H1 (cell line): ENCODE data around the gene ARHGEF11. TPM values are rescaled to one million over a fixed set of nuclear protein-coding genes. Genes with fewer than 3 reads are reported as not detected.

Experiments used
- CTCF ChIA-PET: fragments of 300-600 bp; sonication (Branson Sonifier 250); formaldehyde crosslinking; loops from one replicate; lab custom pipeline; 2021; ENCODE audit not compliant: partially characterized antibody; lab: Charles Lee
- POLR2A ChIA-PET: fragments of 300-600 bp; sonication (Branson Sonifier 250); formaldehyde crosslinking; loops from one replicate; lab custom pipeline; 2021; ENCODE audit warnings: inconsistent platforms; ENCODE audit not compliant: partially characterized antibody; lab: Charles Lee
- DNase-seq, 2 experiments: peaks; one replicate each; pipeline versions ENCODE4 v3.0.0 to v3.0.0-alpha.2; 2010 to 2022; ENCODE audit warnings: low spot score in 2 of 2, low read depth in 1 of 2, mixed read lengths in 1 of 2
- FAIRE-seq: peaks from 2 replicates; lab custom pipeline; 2011; peaks lifted over from hg19 to GRCh38; lab: Jason Lieb, UNC
- H2AFZ ChIP-seq: 2 replicates; pipeline ENCODE4 v1.8.1; 2012; ENCODE audit warnings: low read length, inconsistent platforms
- H2AK5ac ChIP-seq: 2 replicates; pipeline ENCODE4 v1.6.1; 2013; ENCODE audit warnings: low read depth, low read length
- H2BK120ac ChIP-seq: replicated peaks from 2 replicates; pipeline ENCODE3; 2013; ENCODE audit warnings: low read depth, low read length, inconsistent platforms
- H2BK12ac ChIP-seq: 2 replicates; pipeline ENCODE4 v1.6.1; 2013; ENCODE audit warnings: low read depth, low read length
- H2BK15ac ChIP-seq: 2 replicates; pipeline ENCODE4 v1.6.1; 2013; ENCODE audit warnings: low read length
- H2BK20ac ChIP-seq: 2 replicates; pipeline ENCODE4 v1.6.1; 2013; ENCODE audit warnings: low read length
- H2BK5ac ChIP-seq: 2 replicates; pipeline ENCODE4 v1.6.1; 2013; ENCODE audit warnings: low read depth, low read length
- H3K14ac ChIP-seq: 2 replicates; pipeline ENCODE4 v1.6.1; 2013; ENCODE audit warnings: inconsistent platforms; ENCODE audit not compliant: insufficient read length
- H3K18ac ChIP-seq: 2 replicates; pipeline ENCODE4 v1.6.1; 2013; ENCODE audit warnings: low read length; ENCODE audit errors: extremely low read depth
- H3K23ac ChIP-seq: 2 replicates; pipeline ENCODE4 v1.6.1; 2013; ENCODE audit warnings: inconsistent platforms; ENCODE audit not compliant: insufficient read length
- H3K23me2 ChIP-seq: 2 replicates; pipeline ENCODE4 v1.6.1; 2013; ENCODE audit warnings: low read depth, low read length
- H3K27ac ChIP-seq: 2 replicates; pipeline ENCODE4 v1.6.1; 2011; ENCODE audit warnings: low read depth, low read length, inconsistent platforms
- H3K27me3 ChIP-seq, 4 experiments: replicated peaks in 1 of 4; 1 replicate in 1 of 4; 2 replicates in 3 of 4; pipeline versions ENCODE4 v1.6.1 to v1.8.1; 2011 to 2013; ENCODE audit warnings: low read length in 3 of 4, mild to moderate bottlenecking in 3 of 4, inconsistent platforms in 2 of 4, mixed read lengths in 2 of 4, moderate library complexity in 1 of 4; ENCODE audit not compliant: control insufficient read depth in 3 of 4, insufficient read depth in 3 of 4; ENCODE audit errors: extremely low read depth in 1 of 4
- H3K36me3 ChIP-seq, 4 experiments: 2 replicates each; pipeline versions ENCODE4 v1.6.1 to v1.8.1; 2011 to 2013; ENCODE audit warnings: mild to moderate bottlenecking in 4 of 4, low read length in 3 of 4, moderate library complexity in 2 of 4, control low read depth in 1 of 4, inconsistent platforms in 1 of 4; ENCODE audit not compliant: insufficient read depth in 4 of 4, control insufficient read depth in 2 of 4
- H3K4ac ChIP-seq: replicated peaks from 2 replicates; pipeline ENCODE3; 2013; ENCODE audit warnings: low read length, low read depth, mixed read lengths, inconsistent platforms; ENCODE audit not compliant: insufficient read length
- H3K4me1 ChIP-seq, 4 experiments: replicated peaks in 1 of 4; 1 replicate in 1 of 4; 2 replicates in 3 of 4; pipeline versions ENCODE4 v1.6.1 to v1.8.1; 2011 to 2013; ENCODE audit warnings: low read length in 3 of 4, inconsistent platforms in 2 of 4, mixed read lengths in 1 of 4; ENCODE audit not compliant: insufficient read depth in 4 of 4, control insufficient read depth in 3 of 4
- H3K4me2 ChIP-seq, 2 experiments: 2 replicates each; pipeline versions ENCODE4 v1.6.1 to v1.8.1; 2011 to 2013; ENCODE audit warnings: low read depth in 2 of 2, low read length in 2 of 2, control low read depth in 1 of 2, inconsistent platforms in 1 of 2, mild to moderate bottlenecking in 1 of 2; ENCODE audit not compliant: insufficient read depth in 1 of 2
- H3K4me3 ChIP-seq, 4 experiments: fragments of 200-600, 300-600 bp in 1 of 4; sonication (generic), shearing (Covaris generic), sonication (Bioruptor Twin) in 1 of 4; 2 replicates each; pipeline versions ENCODE4 v1.5.1 to v1.8.1; 2011 to 2016; ENCODE audit warnings: low read length in 4 of 4, low read depth in 3 of 4, control low read depth in 2 of 4, inconsistent platforms in 2 of 4, mild to moderate bottlenecking in 2 of 4, mixed read lengths in 1 of 4, moderate library complexity in 1 of 4; ENCODE audit not compliant: insufficient read depth in 2 of 4; ENCODE audit errors: extremely low read depth in 1 of 4
- H3K56ac ChIP-seq: replicated peaks from 2 replicates; pipeline ENCODE3; 2013; ENCODE audit warnings: low read depth, mild to moderate bottlenecking, mixed read lengths, low read length, inconsistent platforms; ENCODE audit not compliant: insufficient read length
- H3K79me1 ChIP-seq: 2 replicates; pipeline ENCODE4 v1.6.1; 2013; ENCODE audit warnings: low read depth, low read length, control low read depth
- H3K79me2 ChIP-seq, 2 experiments: 2 replicates each; pipeline versions ENCODE4 v1.6.1 to v1.8.1; 2012 to 2013; ENCODE audit warnings: low read length in 2 of 2, mild to moderate bottlenecking in 2 of 2, inconsistent platforms in 1 of 2; ENCODE audit not compliant: insufficient read depth in 2 of 2, control insufficient read depth in 1 of 2
- H3K9ac ChIP-seq, 4 experiments: replicated peaks in 1 of 4; 1 replicate in 1 of 4; 2 replicates in 3 of 4; pipeline versions ENCODE4 v1.6.1 to v1.8.1; 2011 to 2013; ENCODE audit warnings: low read depth in 3 of 4, low read length in 3 of 4, control low read depth in 2 of 4, mild to moderate bottlenecking in 2 of 4, moderate library complexity in 2 of 4, inconsistent platforms in 1 of 4; ENCODE audit errors: extremely low read depth in 1 of 4
- H3K9me3 ChIP-seq, 2 experiments: 2 replicates each; pipeline versions ENCODE4 v1.6.1 to v1.8.1; 2012 to 2013; ENCODE audit warnings: mild to moderate bottlenecking in 2 of 2, moderate library complexity in 2 of 2, control low read depth in 1 of 2, inconsistent platforms in 1 of 2, low read depth in 1 of 2, low read length in 1 of 2, mixed read lengths in 1 of 2; ENCODE audit not compliant: insufficient read depth in 2 of 2
- H4K20me1 ChIP-seq, 2 experiments: replicated peaks in 1 of 2; 2 replicates each; pipeline versions ENCODE3 to v1.8.1; 2011 to 2013; ENCODE audit warnings: inconsistent platforms in 2 of 2, low read length in 2 of 2, mild to moderate bottlenecking in 1 of 2; ENCODE audit not compliant: insufficient read depth in 2 of 2, control insufficient read depth in 1 of 2
- H4K5ac ChIP-seq: 2 replicates; pipeline ENCODE4 v1.6.1; 2013; ENCODE audit warnings: low read length, low read depth, mixed read lengths, inconsistent platforms; ENCODE audit not compliant: insufficient read length
- H4K8ac ChIP-seq: 2 replicates; pipeline ENCODE4 v1.8.0; 2013; ENCODE audit warnings: mild to moderate bottlenecking, moderate library complexity, low read length, inconsistent platforms; ENCODE audit not compliant: insufficient read depth; ENCODE audit errors: extremely low read depth
- H4K91ac ChIP-seq: replicated peaks from 2 replicates; pipeline ENCODE3; 2013; ENCODE audit warnings: low read length, mixed read lengths, inconsistent platforms; ENCODE audit not compliant: insufficient read length
- ASH2L ChIP-seq: fragments of 200-600, 300-600 bp; sonication (generic); IDR thresholded peaks from one replicate; pipeline ENCODE4 v1.7.1; 2017; ENCODE audit warnings: low read length
- BRCA1 ChIP-seq: IDR thresholded peaks from 2 replicates; pipeline ENCODE4 v1.6.1; 2012; ENCODE audit warnings: low read depth, low read length, improper control_type of control experiment
- CBX5 ChIP-seq: fragments of 300-800, 300-1000 bp; sonication (generic); IDR thresholded peaks from 2 replicates; pipeline ENCODE4 v1.7.1; 2016; ENCODE audit warnings: antibody characterized with exemption, low read length, low read depth
- CTBP2 ChIP-seq: IDR thresholded peaks from 2 replicates; pipeline ENCODE4 v1.7.0; 2011; ENCODE audit warnings: borderline replicate concordance, mild to moderate bottlenecking, moderate library complexity, mixed read lengths, low read length; ENCODE audit not compliant: insufficient read depth, insufficient read length
- KDM1A ChIP-seq: fragments of 200-600, 300-600 bp; sonication (generic); IDR thresholded peaks from 2 replicates; pipeline ENCODE4 v1.7.1; 2016; ENCODE audit warnings: mild to moderate bottlenecking, low read length, borderline replicate concordance
- MAFK ChIP-seq: IDR thresholded peaks from 2 replicates; pipeline ENCODE4 v1.6.1; 2012; ENCODE audit warnings: low read depth, mild to moderate bottlenecking, improper control_type of control experiment, low read length
- POU5F1 ChIP-seq: IDR thresholded peaks from 2 replicates; pipeline ENCODE4 v1.6.1; 2011; ENCODE audit warnings: low read depth, mild to moderate bottlenecking, low read length, moderate library complexity
- SIN3A ChIP-seq, 2 experiments: IDR thresholded peaks in 1 of 2; conservative IDR thresholded peaks in 1 of 2; 2 replicates each; pipeline ENCODE4 v1.6.1; 2011 to 2012; ENCODE audit warnings: low read length in 2 of 2, improper control_type of control experiment in 1 of 2, low read depth in 1 of 2, mild to moderate bottlenecking in 1 of 2
- SUZ12 ChIP-seq: fragments of 200-600 bp; sonication (generic); IDR thresholded peaks from 2 replicates; pipeline ENCODE4 v1.6.1; 2012; ENCODE audit warnings: mild to moderate bottlenecking, inconsistent platforms, low read length, moderate library complexity, mixed read lengths
- TAF1 ChIP-seq: IDR thresholded peaks from 2 replicates; pipeline ENCODE4 v1.6.1; 2011; ENCODE audit warnings: mild to moderate bottlenecking, low read depth, low read length
- TBP ChIP-seq: IDR thresholded peaks from 2 replicates; pipeline ENCODE4 v1.6.1; 2011; ENCODE audit warnings: low read depth, low read length, improper control_type of control experiment
- USF2 ChIP-seq: IDR thresholded peaks from 2 replicates; pipeline ENCODE4 v1.6.1; 2011; ENCODE audit warnings: low read length, improper control_type of control experiment
- ZNF274 ChIP-seq: IDR thresholded peaks from 2 replicates; pipeline ENCODE4 v1.7.0; 2012; ENCODE audit warnings: low read length, borderline replicate concordance; ENCODE audit errors: extremely low read depth
- WGBS, 2 experiments: shearing (Covaris generic) in 1 of 2; methylation state at CpG; one replicate each; pipeline versions ENCODE4 v1.1.6 to v1.1.7; 2013 to 2015; ENCODE audit warnings: low lambda C conversion rate in 2 of 2, mixed read lengths in 2 of 2, inconsistent platforms in 1 of 2, low coverage in 1 of 2, missing lambda C conversion rate in 1 of 2; ENCODE audit not compliant: insufficient replicate concordance in 2 of 2, insufficient coverage in 1 of 2, insufficient read length in 1 of 2; ENCODE audit errors: extremely low coverage in 1 of 2, missing lambda C conversion rate in 1 of 2; 5-methylcytosine and 5-hydroxymethylcytosine counted together
- polyA plus RNA-seq, 7 experiments: library from polyadenylated mRNA; depleted of rRNA in 3 of 7; stranded (reverse) in 5 of 7; unstranded in 2 of 7; fragments of >200 nt in 5 of 7; fragments of 200-250 nt in 2 of 7; gene quantifications; 1 replicate in 5 of 7; 2 replicates in 1 of 7; 4 replicates in 1 of 7; pipeline versions ENCODE4 v1.2.1 to v1.2.3, GENCODE V29; 2011 to 2013; ENCODE audit warnings: missing spikeins in 2 of 7, mixed read lengths in 2 of 7
- total RNA-seq: library from RNA; stranded (reverse); fragmentation: NEBNext Ultra II Directional; extraction: Animal tissue kit (Norgen Biotek cat#: 25700); gene quantifications from 2 replicates; pipeline ENCODE4 v1.2.1, GENCODE V29; 2021

ARHGEF11 gene
- total and polyA plus RNA-seq, 2 of the 8 experiments (the other 6 are each of a cell fraction or from before 2014, with no cell fraction given) = 19.9 to 33.1 TPM

- Histone ChIP-seq H3K23ac (no peak overlapping the region), H3K79me1 (no peaks in the 10 kb centered on the region), H3K4me2 (no peak overlapping the region), H2AFZ (no peak overlapping the region), H3K4ac (no peak overlapping the region), H4K5ac (no peak overlapping the region), H3K27ac (no peak overlapping the region), H3K27me3 (peaks cover 0 to 3% (median 1%) of the 10 kb centered on the region in 4 experiments; a peak in 2 of 7 replicates), H4K91ac (no peak overlapping the region), H3K56ac (no peak overlapping the region), H3K18ac (no peak overlapping the region), H3K14ac (no peak overlapping the region), H3K4me1 (peaks cover 0 to 2% (median 0%) of the 10 kb centered on the region in 4 experiments; a peak in 2 of 7 replicates), H3K23me2 (no peaks in the 10 kb centered on the region), H2BK15ac (no peak overlapping the region), H3K79me2 (no peaks in the 10 kb centered on the region), H3K9me3 (no peaks in the 10 kb centered on the region; a peak in 1 of 4 replicates), H4K20me1 (no peaks in the 10 kb centered on the region), H2BK20ac (no peak overlapping the region), H2BK5ac (no peak overlapping the region), H3K36me3 (no peaks in the 10 kb centered on the region), H2BK120ac (no peak overlapping the region), H4K8ac (no peak overlapping the region), H2AK5ac (no peak overlapping the region), H2BK12ac (no peak overlapping the region), H3K4me3 (no peak overlapping the region), H3K9ac (no peak overlapping the region)
- CTCF ChIA-PET = interaction anchor here (0.6 to 1.3 kb wide), 3 partner anchors 13 to 108 kb away, joined by 3 to 4 read pairs (median 3); no protein-coding TSS in a partner anchor
- FAIRE-seq = no peak
- no peak for DNase-seq
- TF ChIP-seq ZNF274 (no peak), KDM1A (no peak), TAF1 (no peak), MAFK (no peak), TBP (no peak), USF2 (no peak), SUZ12 (no peak), CBX5 (no peak), POU5F1 (no peak), BRCA1 (no peak), ASH2L (no peak), SIN3A (conservative IDR thresholded peaks at IDR 0.05 in 1 of 2, IDR thresholded peaks at IDR 0.05 in 1 of 2; ENCODE audit: low read depth in 1 of 2, low read length in 2 of 2) (no peak), CTBP2 (no peak)
- POLR2A ChIA-PET = no interaction called here
- 100% methylated on average over 1 of the region's 1 CpG; no CpG with 5 or more reads in 1 of the 2 experiments for WGBS, 2 experiments
Measured at GRCh38 chr1:157077394-157077793, 31.9 kb upstream of the ARHGEF11 start.
